Suprapubic skin (tissue), 4 donors: ENCODE results near the gene ENKUR.

Experiments
- EP300 ChIP-seq: sonication (generic); formaldehyde crosslinking; IDR thresholded peaks from one replicate; pipeline ENCODE4 v1.6.1; 2017; ENCODE audit warnings: antibody characterized with exemption
- POLR2A ChIP-seq, 2 donors: fragments of 450-650 bp; IDR thresholded peaks; one replicate each; pipeline ENCODE4 v1.6.1; 2017; ENCODE audit warnings: antibody characterized with exemption in 2 of 2, mild to moderate bottlenecking in 2 of 2, moderate library complexity in 2 of 2
- POLR2AphosphoS5 ChIP-seq, 3 donors: sonication (generic); formaldehyde crosslinking; IDR thresholded peaks; one replicate each; pipeline ENCODE4 v1.6.1; 2017; ENCODE audit warnings: antibody characterized with exemption in 3 of 3
- TF ChIP-seq, protein P1 (sequence below), 2 donors: fragments of 200-600 bp in 1 of 2; fragments of 450-650 bp in 1 of 2; sonication (generic) in 1 of 2; IDR thresholded peaks; one replicate each; pipeline ENCODE4 v1.5.1; 2016 to 2019; ENCODE audit warnings: antibody characterized with exemption in 2 of 2, mild to moderate bottlenecking in 1 of 2, moderate library complexity in 1 of 2

DNA sequence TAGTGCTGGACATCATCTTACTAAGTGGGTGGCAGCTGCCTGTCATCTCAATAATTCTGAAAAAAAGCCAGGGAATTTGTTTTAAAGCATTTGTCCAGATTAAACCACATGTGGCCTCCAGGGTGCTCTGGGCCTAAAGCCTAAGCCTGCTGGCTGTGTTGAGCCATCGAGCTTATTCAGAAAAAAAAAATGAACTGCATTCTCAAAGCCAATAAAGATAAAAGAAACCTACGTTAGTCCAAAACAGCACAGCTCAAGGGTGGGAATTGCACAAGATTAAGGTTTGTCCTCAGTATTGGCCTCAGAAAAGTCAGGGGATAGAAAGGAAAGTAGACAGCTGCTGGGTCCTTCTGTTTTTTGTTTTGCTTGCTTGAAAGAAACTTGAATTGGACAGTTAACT is 41.0 kb downstream of the ENKUR start:
- TF ChIP-seq, protein P1, sequence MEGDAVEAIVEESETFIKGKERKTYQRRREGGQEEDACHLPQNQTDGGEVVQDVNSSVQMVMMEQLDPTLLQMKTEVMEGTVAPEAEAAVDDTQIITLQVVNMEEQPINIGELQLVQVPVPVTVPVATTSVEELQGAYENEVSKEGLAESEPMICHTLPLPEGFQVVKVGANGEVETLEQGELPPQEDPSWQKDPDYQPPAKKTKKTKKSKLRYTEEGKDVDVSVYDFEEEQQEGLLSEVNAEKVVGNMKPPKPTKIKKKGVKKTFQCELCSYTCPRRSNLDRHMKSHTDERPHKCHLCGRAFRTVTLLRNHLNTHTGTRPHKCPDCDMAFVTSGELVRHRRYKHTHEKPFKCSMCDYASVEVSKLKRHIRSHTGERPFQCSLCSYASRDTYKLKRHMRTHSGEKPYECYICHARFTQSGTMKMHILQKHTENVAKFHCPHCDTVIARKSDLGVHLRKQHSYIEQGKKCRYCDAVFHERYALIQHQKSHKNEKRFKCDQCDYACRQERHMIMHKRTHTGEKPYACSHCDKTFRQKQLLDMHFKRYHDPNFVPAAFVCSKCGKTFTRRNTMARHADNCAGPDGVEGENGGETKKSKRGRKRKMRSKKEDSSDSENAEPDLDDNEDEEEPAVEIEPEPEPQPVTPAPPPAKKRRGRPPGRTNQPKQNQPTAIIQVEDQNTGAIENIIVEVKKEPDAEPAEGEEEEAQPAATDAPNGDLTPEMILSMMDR (IDR thresholded peaks at IDR 0.05), result no peak
- TF ChIP-seq POLR2A (IDR thresholded peaks at IDR 0.05) (no peak), POLR2AphosphoS5 (IDR thresholded peaks at IDR 0.05) (peak in 1 of 3 donors; percentile 26), EP300 (no peak)
